CD4-positive, alpha-beta T cell (primary cell): ENCODE results near the gene ACTA2. TPM values are rescaled to one million over a fixed set of nuclear protein-coding genes. Genes with fewer than 3 reads are reported as not detected.
A peak's percentile ranks its signal among the peaks of the same experiment; 100 is the strongest.

Experiments used
- ATAC-seq: fragments of 200-7000 bp; cut with Tn5 transposase; one replicate; pipeline ENCODE4 v1.10.0; 2022; ENCODE audit warnings: mild to moderate bottlenecking; ENCODE audit not compliant: poor library complexity
- CTCF ChIA-PET: fragments of 350-600 bp; sonication (Branson Sonifier 250); formaldehyde crosslinking; loops from one replicate; lab custom pipeline; 2021; ENCODE audit warnings: antibody characterized with exemption, inconsistent platforms; lab: Charles Lee
- POLR2A ChIA-PET: fragments of 350-600 bp; sonication (Branson Sonifier 250); formaldehyde crosslinking; loops from one replicate; lab custom pipeline; 2021; ENCODE audit warnings: antibody characterized with exemption, inconsistent platforms; lab: Charles Lee
- DNase-seq, 14 experiments: peaks; one replicate each; pipeline ENCODE4 v3.0.0-alpha.2; 2013 to 2020; ENCODE audit warnings: mixed read lengths in 2 of 14
- H3K27ac ChIP-seq, 2 donors: one replicate each; pipeline versions ENCODE4 v1.5.1 to v1.7.0; 2013; ENCODE audit warnings: low read length in 2 of 2, low read depth in 1 of 2, mild to moderate bottlenecking in 1 of 2
- H3K27me3 ChIP-seq, 2 experiments: 1 replicate in 1 of 2; 2 replicates in 1 of 2; pipeline versions ENCODE4 v1.6.1 to v1.7.0; 2013; ENCODE audit warnings: low read length in 2 of 2, control low read depth in 1 of 2, mild to moderate bottlenecking in 1 of 2, moderate library complexity in 1 of 2; ENCODE audit not compliant: insufficient read depth in 2 of 2, control insufficient read depth in 1 of 2
- H3K36me3 ChIP-seq: one replicate; pipeline ENCODE4 v1.6.1; 2013; ENCODE audit warnings: low read length, control low read depth; ENCODE audit not compliant: insufficient read depth
- H3K4me1 ChIP-seq: one replicate; pipeline ENCODE4 v1.6.1; 2013; ENCODE audit warnings: low read length, control low read depth; ENCODE audit not compliant: insufficient read depth
- H3K4me3 ChIP-seq: one replicate; pipeline ENCODE4 v1.5.1; 2013; ENCODE audit warnings: mild to moderate bottlenecking, low read length, moderate library complexity
- H3K9me3 ChIP-seq, 2 experiments: 1 replicate in 1 of 2; 2 replicates in 1 of 2; pipeline versions ENCODE4 v1.6.1 to v1.7.0; 2013; ENCODE audit warnings: low read length in 2 of 2, mild to moderate bottlenecking in 2 of 2, control low read depth in 1 of 2, moderate library complexity in 1 of 2; ENCODE audit not compliant: control insufficient read depth in 1 of 2, insufficient read depth in 1 of 2
- H3K27ac Mint-ChIP-seq: one replicate; pipeline ENCODE4 v1.8.0; 2020; ENCODE audit warnings: mixed read lengths
- H3K27me3 Mint-ChIP-seq: one replicate; pipeline ENCODE4 v1.8.0; 2021; ENCODE audit warnings: mixed read lengths
- H3K36me3 Mint-ChIP-seq: one replicate; pipeline ENCODE4 v1.8.0; 2021; ENCODE audit warnings: low read depth, mixed read lengths
- H3K4me1 Mint-ChIP-seq: one replicate; pipeline ENCODE4 v1.8.0; 2021; ENCODE audit warnings: low read depth, mixed read lengths
- H3K4me3 Mint-ChIP-seq: one replicate; pipeline ENCODE4 v1.8.0; 2020; ENCODE audit warnings: mild to moderate bottlenecking, mixed read lengths
- H3K9me3 Mint-ChIP-seq: one replicate; pipeline ENCODE4 v1.8.0; 2020; ENCODE audit warnings: mixed read lengths
- intact Hi-C, 2 experiments: fragments of 100-400 bp; cut with DNase I in 1 of 2; cut with micrococcal nuclease in 1 of 2; formaldehyde crosslinking; loops; one replicate each; pipeline versions ENCODE4 v1.15.1 to v1.9.0; 2023 to 2025; cut with DNase I, micrococcal nuclease
- total RNA-seq, 174 experiments: library from RNA in 2 of 174; stranded (reverse) in 2 of 174; gene quantifications; one replicate each; pipeline ENCODE4 v1.2.3 and lab custom pipeline; 2021 to 2026
- TF ChIP-seq, protein P1 (sequence below): fragments of 200-600 bp; IDR thresholded peaks from one replicate; pipeline ENCODE4 v1.8.0; 2022; ENCODE audit warnings: antibody characterized with exemption, mild to moderate bottlenecking

Gene ACTA2
- total RNA-seq, 2 experiments from 2014 or later, result 1.8 to 2.1 TPM

- H3K9me3 Mint-ChIP-seq, result no peaks in the 10 kb centered on the region
- H3K4me1 Mint-ChIP-seq, result peaks cover 3% of the 10 kb centered on the region
- H3K27me3 Mint-ChIP-seq, result no peaks in the 10 kb centered on the region
- TF ChIP-seq, protein P1, sequence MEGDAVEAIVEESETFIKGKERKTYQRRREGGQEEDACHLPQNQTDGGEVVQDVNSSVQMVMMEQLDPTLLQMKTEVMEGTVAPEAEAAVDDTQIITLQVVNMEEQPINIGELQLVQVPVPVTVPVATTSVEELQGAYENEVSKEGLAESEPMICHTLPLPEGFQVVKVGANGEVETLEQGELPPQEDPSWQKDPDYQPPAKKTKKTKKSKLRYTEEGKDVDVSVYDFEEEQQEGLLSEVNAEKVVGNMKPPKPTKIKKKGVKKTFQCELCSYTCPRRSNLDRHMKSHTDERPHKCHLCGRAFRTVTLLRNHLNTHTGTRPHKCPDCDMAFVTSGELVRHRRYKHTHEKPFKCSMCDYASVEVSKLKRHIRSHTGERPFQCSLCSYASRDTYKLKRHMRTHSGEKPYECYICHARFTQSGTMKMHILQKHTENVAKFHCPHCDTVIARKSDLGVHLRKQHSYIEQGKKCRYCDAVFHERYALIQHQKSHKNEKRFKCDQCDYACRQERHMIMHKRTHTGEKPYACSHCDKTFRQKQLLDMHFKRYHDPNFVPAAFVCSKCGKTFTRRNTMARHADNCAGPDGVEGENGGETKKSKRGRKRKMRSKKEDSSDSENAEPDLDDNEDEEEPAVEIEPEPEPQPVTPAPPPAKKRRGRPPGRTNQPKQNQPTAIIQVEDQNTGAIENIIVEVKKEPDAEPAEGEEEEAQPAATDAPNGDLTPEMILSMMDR, result no peak
- H3K4me3 Mint-ChIP-seq, result no peak overlapping the region
- ATAC-seq (no peak), DNase-seq (no peak)
- ChIA-PET POLR2A (no interaction called here), CTCF (no interaction called here)
- intact Hi-C loops, result no loop called here
- Histone ChIP-seq H3K4me1 (no peaks in the 10 kb centered on the region), H3K36me3 (peaks cover 69% of the 10 kb centered on the region), H3K27me3 (no peaks in the 10 kb centered on the region), H3K27ac (no peak overlapping the region), H3K9me3 (no peaks in the 10 kb centered on the region), H3K4me3 (no peak overlapping the region)
- H3K36me3 Mint-ChIP-seq, result peaks cover 75% of the 10 kb centered on the region
- no peak overlapping the region for H3K27ac Mint-ChIP-seq
These were observed 40.7 kb downstream of the ACTA2 start for GRCh38 chr10:88911851-88912250.

GRCh38 chr10:88911116-88911515 is 41.5 kb downstream of the ACTA2 start:
- ChIA-PET POLR2A (no interaction called here), CTCF (no interaction called here)
- H3K4me1 Mint-ChIP-seq, result peaks cover 5% of the 10 kb centered on the region
- no peaks in the 10 kb centered on the region for H3K27me3 Mint-ChIP-seq
- Histone ChIP-seq H3K9me3 (no peaks in the 10 kb centered on the region), H3K27me3 (no peaks in the 10 kb centered on the region), H3K4me1 (no peaks in the 10 kb centered on the region), H3K27ac (no peak overlapping the region), H3K4me3 (no peak overlapping the region), H3K36me3 (peaks cover 66% of the 10 kb centered on the region)
- H3K9me3 Mint-ChIP-seq, result no peaks in the 10 kb centered on the region
- TF ChIP-seq, protein P1, result no peak
- H3K4me3 Mint-ChIP-seq, result no peak overlapping the region
- H3K36me3 Mint-ChIP-seq, result peaks cover 73% of the 10 kb centered on the region
- no peak overlapping the region for H3K27ac Mint-ChIP-seq
- DNase-seq (no peak), ATAC-seq (no peak)
- intact Hi-C loops, result no loop called here

- intact Hi-C loops, result no loop called here
- Mint-ChIP-seq H3K4me3 (no peak overlapping the region), H3K36me3 (peaks cover 81% of the 10 kb centered on the region), H3K27me3 (no peaks in the 10 kb centered on the region), H3K9me3 (no peaks in the 10 kb centered on the region), H3K27ac (no peak overlapping the region), H3K4me1 (peaks cover 12% of the 10 kb centered on the region)
- Histone ChIP-seq H3K27me3 (no peaks in the 10 kb centered on the region), H3K9me3 (no peaks in the 10 kb centered on the region), H3K27ac (no peak overlapping the region), H3K4me3 (no peak overlapping the region), H3K4me1 (no peaks in the 10 kb centered on the region), H3K36me3 (peaks cover 65% of the 10 kb centered on the region)
- POLR2A ChIA-PET, result interaction anchor here (0.9 kb wide), 1 partner anchor 23 kb away, joined by 3 read pairs; no protein-coding TSS in a partner anchor
- peak in 2 of 14 experiments; percentile 28 to 30 for DNase-seq
- TF ChIP-seq, protein P1, result no peak
- peak; percentile 52 for ATAC-seq
- CTCF ChIA-PET, result interaction anchor here (0.9 to 1.1 kb wide), 2 partner anchors 10 kb away, joined by 3 read pairs; no protein-coding TSS in a partner anchor
These were observed 44.4 kb downstream of the ACTA2 start for GRCh38 chr10:88908194-88908593.
